ENCODE results near the gene DHH.

- no peak for TF ChIP-seq CTCF (IDR thresholded peaks at IDR 0.05; ENCODE audit: insufficient read depth, low read length, poor library complexity, severe bottlenecking)
- no peak for TF ChIP-seq EZH2phosphoT487 (conservative IDR thresholded peaks at IDR 0.05; ENCODE audit: low read length)
These were observed 42.0 kb downstream of the DHH start for GRCh38 chr12:49052451-49053208.
